HG03025 (cell line): ENCODE data around the gene CFAP97D1.

Experiments used
- ATAC-seq: cut with Tn5 transposase; IDR thresholded peaks from one replicate; pipeline ENCODE4 v1.9.1; 2021; ENCODE audit warnings: mild to moderate bottlenecking, moderate library complexity; ENCODE audit not compliant: unreplicated experiment, low FRiP score

CFAP97D1 gene

DNA sequence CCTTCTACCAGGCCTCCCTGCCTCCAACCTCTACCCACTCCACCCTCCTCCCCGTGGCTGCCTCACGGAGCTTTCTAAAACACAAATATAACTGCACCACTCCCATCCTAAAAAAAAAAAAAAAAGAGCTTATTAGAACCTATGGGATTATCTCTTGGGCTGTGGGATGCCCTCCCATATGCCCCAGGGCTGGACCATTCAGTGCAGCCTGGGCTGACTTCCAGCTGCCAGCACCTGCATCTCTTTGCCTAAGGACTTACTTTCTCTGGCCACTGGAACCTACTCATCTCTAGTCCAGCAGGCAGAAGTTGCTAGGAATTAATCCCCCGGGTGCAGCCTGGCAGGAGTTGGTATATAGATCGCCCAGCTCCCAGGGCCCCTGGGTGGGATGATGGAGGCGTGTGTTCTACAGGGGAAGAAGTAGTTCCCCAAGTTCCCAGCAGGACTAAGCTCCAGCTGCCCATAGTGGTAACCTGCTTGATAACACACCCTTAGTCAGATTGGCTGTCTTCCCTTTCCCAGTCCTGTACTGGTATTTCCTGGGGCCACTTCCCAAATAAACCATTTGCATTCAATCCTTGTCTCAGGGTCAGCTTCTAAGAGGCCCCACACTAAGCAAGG is 42.4 kb downstream of the CFAP97D1 start:
- ATAC-seq, result no peak

DNA sequence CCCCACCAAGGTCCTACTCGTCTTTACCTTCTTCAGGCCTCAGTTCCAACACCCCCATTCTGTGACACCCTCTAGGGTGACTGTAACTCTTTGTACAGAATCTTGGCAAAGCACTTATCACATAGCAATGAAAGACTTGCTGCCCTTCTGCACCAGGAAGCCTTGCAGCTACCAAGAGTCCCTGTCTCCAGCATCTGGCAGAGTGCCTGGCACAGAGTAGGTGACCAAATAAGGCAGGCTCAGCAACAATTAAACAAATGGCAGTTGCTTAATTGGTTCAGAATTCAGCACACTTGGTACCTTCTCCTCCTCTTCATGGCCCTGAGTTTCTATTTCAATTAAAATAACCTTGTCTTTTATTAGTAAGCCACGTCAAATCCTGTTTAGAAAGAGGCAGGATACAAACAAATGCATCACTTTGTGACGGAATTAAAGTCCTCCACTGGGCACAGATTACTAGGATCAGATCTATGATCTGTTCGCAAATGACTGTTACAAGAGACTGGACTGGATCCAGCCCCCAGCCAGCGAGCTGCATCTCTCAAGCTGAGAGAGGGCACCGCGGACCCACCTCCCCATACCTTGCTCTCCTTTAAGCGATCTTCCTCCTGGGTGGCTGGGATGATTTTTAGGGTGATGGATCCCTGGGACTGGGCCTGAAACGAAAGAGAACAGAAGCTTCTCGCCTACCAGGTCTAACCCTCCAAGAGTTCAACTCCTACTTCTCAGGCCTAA is 43.3 kb downstream of the CFAP97D1 start:
- ATAC-seq, result no peak

DNA sequence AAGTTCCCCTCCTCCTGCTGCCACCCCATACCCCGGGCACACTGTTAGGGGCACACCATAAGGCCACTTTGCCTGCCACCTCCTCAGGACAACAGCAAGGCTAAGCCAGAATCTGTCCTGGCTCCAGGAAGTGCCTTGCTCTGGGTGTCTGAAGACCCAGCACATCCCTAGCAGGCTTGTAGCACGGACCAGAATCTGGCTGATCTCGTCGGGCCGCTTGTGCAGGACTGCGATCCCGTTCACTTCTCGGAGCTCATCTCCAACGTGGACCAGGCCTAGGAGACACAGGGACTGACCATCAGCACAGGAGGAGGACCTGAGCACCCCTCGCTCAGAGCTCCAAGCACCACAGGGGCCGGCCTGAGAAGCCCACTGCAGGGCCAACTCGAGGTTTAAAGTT is 45.3 kb downstream of the CFAP97D1 start:
- no peak for ATAC-seq

DNA sequence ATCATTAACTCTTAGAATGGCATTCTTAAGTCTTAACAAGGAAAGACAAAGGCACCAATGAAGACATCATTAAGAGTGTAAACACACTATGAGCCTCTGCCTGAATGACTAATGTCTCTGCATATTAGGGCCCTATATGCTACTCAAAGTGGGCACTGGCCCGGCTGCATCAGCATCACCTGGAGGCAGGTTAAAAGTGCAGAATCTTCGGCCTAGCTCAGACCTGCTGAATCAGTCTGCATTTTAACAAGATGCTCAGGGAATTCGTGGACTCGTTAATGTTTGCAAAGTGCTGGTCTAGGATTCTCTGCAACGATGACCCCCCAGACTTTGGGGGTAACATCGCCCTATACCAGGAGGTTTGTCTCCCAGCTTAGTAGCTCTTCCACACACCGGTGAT is 46.0 kb downstream of the CFAP97D1 start:
- ATAC-seq, result no peak

DNA sequence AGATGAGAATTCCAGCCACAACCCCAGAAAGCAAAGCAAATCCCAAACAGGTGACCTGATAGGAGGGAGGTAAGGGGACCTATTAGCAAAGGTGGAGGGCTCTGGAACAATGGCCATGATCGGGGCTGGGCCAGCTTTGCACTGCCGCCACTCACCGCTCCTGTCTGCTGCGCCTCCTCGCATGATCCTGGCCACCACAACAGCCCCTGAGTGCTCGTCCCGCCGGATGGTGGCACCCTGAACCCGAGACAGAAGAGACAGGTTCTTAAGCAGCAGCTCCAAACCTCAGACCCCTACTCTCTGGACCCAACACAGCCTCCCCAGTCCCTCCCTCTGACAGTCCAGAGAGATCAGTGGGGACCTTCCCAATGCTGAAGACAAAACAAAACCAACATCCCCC is 47.4 kb downstream of the CFAP97D1 start:
- ATAC-seq, result no peak

DNA sequence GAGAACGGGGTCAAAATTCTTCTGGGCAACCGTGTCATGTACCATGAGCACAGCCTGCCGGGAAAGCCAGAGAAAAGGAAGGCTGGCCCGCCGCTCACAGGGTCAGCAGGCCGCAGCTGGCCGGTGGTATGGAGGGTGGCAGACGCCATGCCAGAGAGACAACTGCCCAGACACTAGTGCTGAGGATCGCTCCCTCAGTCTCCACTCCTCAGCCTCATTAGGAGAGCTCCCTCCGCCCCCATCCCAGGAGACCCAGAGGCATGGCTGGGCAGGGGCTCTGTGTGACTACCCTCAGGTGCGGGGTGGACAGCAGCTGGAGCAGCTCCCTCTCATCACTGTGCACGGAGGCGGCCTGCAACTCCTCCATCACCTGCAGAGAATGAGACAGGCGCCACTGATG is 49.5 kb downstream of the CFAP97D1 start:
- no peak for ATAC-seq

DNA sequence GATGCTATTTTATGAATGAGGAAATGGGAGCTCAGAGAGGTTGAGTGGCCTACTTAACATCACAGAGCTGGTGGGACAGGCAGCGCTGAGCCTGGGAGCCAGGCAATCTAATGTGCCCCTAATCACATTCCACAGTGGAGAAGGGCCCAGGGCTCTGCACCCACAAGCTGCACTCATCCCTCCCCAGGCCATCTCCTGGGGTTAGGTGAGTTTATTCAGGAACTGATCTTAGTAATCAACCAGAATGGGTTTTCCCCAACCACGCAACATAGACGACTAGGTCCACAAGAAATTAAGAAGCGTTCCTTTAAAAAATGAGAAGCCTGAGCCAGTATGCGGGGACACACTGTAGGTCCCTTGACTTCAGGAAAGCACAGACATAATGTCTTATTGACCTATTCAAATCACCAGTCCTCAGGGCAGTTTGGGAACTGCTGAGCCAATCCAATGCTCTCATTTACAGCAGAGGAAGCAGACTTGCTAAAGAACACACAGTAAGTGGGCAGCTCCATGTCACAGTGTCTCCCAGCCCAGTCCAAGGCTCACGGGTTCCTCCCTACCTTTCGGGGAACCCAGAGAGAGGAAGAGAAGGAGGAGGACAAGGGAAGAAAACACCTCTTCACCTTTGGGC is 50.4 kb downstream of the CFAP97D1 start:
- no peak for ATAC-seq

DNA sequence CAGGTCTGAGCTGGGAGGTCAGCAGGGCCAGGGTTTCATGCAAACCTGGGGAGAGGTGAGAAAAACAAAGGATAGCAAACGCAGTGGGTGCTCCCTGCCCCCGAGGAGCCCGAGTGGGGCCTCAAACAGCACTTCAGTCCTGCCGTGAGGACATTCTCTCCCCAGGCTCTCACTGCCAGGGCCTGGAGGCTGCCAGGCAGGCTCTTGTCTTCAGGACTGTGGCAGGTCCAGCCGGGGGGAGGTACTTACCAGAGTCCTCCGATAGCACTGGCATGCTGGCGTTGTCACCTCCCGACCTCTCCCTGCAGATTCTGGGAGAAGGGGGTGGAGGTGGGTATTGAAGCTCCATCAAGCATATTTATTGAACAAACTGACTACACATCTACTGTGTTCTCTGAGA is 51.4 kb downstream of the CFAP97D1 start:
- no peak for ATAC-seq

DNA sequence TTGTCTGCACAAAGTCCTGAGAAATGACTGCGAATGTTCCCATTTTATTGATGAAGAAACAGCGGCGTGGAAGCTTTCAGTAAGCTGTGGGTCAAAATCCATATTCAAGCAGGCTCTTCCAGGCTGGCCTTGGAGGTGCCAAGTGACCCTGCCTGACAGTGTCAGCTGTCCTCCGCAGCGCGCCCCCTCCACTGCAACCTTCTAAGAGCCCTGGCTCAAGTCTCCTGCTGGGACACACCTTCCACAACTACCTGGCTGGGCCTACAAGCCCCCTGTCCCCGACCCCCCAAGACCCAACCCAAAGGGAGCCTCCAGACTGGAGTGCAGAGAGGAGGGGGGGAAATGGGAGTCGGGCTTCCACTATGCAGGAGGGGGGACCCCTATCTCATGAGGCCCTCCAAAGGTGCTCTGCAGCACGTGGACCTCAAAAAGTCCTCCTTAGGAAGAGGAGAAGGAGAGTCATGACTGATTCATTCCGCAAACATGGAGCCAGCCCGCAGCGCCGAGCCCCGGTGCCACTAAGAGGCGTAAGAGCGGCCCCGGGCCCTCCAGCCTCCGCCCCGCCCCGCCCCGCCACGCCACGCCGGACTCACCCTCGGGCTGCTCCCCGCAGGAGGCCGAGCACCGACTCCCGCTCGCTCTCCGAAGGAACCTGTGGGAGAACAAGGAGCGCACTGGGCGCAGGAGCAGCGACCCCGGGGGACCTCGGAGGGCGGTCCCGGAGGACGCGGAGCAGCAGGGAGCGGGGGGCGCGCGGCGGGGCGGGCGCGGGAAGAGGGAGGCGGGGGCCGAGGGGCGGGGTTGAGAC is 52.1 kb downstream of the CFAP97D1 start:
- ATAC-seq, result no peak

DNA sequence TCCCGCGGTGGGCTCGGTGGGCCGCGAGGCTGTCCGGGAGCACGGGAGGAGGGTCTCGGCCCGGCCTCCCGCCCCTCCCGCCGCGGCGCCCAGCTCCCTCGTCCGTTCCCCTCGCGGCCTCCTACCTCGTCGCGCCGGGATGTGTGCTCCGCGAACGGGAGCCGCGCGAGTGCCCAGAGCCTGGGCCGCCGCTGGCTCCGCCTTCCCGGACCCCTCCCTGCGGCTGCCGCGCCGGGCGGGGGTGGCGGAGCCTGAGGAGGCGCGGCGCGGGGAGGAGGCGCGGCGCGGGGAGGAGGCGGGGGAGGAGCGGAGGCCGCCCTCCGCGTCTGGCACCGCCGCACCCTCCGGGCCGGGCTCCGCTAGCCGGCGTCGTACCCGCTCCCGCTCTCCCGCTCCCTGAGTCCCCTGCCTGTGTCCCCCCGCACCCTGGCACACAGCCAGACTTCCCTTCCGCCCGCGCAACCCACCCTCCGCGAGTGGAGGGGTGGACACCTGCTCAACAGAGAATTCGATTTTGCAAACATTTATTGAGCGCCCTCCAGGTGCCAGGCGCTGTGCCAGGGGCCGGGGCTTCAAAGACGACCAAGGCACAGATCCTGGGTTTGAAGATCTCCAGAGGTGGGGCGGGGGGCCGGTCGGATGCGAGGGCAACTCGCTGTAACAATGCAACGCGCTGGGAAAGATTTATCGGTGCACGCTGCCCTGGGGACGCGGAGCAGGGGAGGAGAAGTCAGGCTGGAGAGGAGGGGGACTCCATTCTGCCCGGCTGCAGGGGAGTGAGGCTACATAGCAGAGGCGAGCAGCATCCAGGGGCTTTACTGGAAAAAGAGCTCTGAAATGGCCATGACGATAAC is 53.0 kb downstream of the CFAP97D1 start, which contains the start of gene MPP3:
Gene MPP3 (minus strand): TSS at position 171 of the 854 bp plus-strand sequence. CDS start 1,240 bp downstream, outside the sequence.
- no peak for ATAC-seq

DNA sequence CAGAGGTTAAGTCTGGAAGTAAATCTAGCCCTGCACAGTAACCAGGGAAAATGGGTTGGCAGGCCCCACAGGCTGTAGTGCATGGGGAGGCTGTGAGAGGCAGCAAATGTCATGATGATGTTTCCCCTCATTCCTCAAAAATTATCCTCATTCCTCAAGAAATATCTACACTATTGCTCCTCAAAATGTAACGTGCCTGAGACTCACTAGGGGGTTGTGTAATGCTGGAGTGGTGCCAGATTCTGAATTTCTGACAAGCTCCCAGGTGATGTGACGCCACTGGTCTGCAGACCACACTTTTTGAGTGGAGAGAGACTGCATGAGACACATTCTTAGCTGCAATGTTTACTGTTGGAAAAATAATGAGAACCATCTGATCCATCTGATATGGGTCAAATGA is 53.9 kb downstream of the CFAP97D1 start:
- no peak for ATAC-seq
